IMR-90 (cell line): Measurements from ENCODE around the gene RAD51B. TPM values are rescaled to one million over a fixed set of nuclear protein-coding genes. Genes with fewer than 3 reads are reported as not detected.

Experiments used
- ATAC-seq: fragments of 200-7000 bp; cut with Tn5 transposase; 2 replicates; pipeline ENCODE4 v1.9.1; 2020; ENCODE audit warnings: low read depth, mild to moderate bottlenecking, moderate library complexity
- BruUV-seq: library from RNA; stranded (reverse); fragments of 400-500 nt; replicated peaks from 2 replicates; lab custom pipeline; 2021; lab: Mats Ljungman, UMichigan
- CTCF ChIA-PET: fragments of 300-600 bp; formaldehyde crosslinking; extraction: SDS; loops from one replicate; lab custom pipeline; 2021; ENCODE audit warnings: antibody characterized with exemption; lab: Yijun Ruan, JAX
- POLR2A ChIA-PET: fragments of 300-600 bp; sonication (Branson Sonifier 250); formaldehyde crosslinking; loops from one replicate; lab custom pipeline; 2022; ENCODE audit warnings: antibody characterized with exemption; ENCODE audit not compliant: unreplicated experiment; lab: Charles Lee
- DNase-seq: peaks from one replicate; pipeline ENCODE4 v3.0.0; 2013
- H2AFZ ChIP-seq: replicated peaks from 2 replicates; pipeline ENCODE3; 2013; ENCODE audit warnings: low read length, mild to moderate bottlenecking; ENCODE audit not compliant: poor library complexity
- H2AK5ac ChIP-seq: 2 replicates; pipeline ENCODE4 v1.6.1; 2013; ENCODE audit warnings: low read depth, low read length, inconsistent platforms
- H2AK9ac ChIP-seq: replicated peaks from 2 replicates; pipeline ENCODE3; 2013; ENCODE audit warnings: mild to moderate bottlenecking, low read depth, low read length, moderate library complexity; ENCODE audit not compliant: poor library complexity
- H2BK120ac ChIP-seq: 2 replicates; pipeline ENCODE4 v1.6.1; 2013; ENCODE audit warnings: low read depth, low read length, inconsistent platforms
- H2BK15ac ChIP-seq: 3 replicates; pipeline ENCODE4 v1.6.1; 2013; ENCODE audit warnings: low read depth, low read length, inconsistent platforms
- H2BK20ac ChIP-seq: 2 replicates; pipeline ENCODE4 v1.6.1; 2013; ENCODE audit warnings: low read depth, mild to moderate bottlenecking, inconsistent platforms, low read length, moderate library complexity
- H2BK5ac ChIP-seq: 2 replicates; pipeline ENCODE4 v1.6.1; 2013; ENCODE audit warnings: mild to moderate bottlenecking, low read depth, low read length, inconsistent platforms; ENCODE audit not compliant: poor library complexity, severe bottlenecking
- H3K14ac ChIP-seq: replicated peaks from 2 replicates; pipeline ENCODE4 v1.6.1; 2013; ENCODE audit warnings: low read depth, low read length, inconsistent platforms
- H3K18ac ChIP-seq: 2 replicates; pipeline ENCODE4 v1.6.1; 2013; ENCODE audit warnings: low read depth, low read length, control low read depth
- H3K23ac ChIP-seq: 2 replicates; pipeline ENCODE4 v1.6.1; 2013; ENCODE audit warnings: low read depth, low read length, inconsistent platforms
- H3K27ac ChIP-seq: 2 replicates; pipeline ENCODE4 v1.5.1; 2013; ENCODE audit warnings: mild to moderate bottlenecking, control low read depth, low read length; ENCODE audit not compliant: insufficient read depth
- H3K27me3 ChIP-seq: 2 replicates; pipeline ENCODE4 v1.6.1; 2013; ENCODE audit warnings: low read length; ENCODE audit not compliant: control insufficient read depth, insufficient read depth
- H3K36me3 ChIP-seq: 2 replicates; pipeline ENCODE4 v1.6.1; 2013; ENCODE audit warnings: low read length, mixed read lengths; ENCODE audit not compliant: control insufficient read depth, insufficient read depth
- H3K4ac ChIP-seq: 2 replicates; pipeline ENCODE4 v1.6.1; 2013; ENCODE audit warnings: low read depth, low read length, inconsistent platforms
- H3K4me1 ChIP-seq: 2 replicates; pipeline ENCODE4 v1.6.1; 2013; ENCODE audit warnings: low read length, mixed read lengths; ENCODE audit not compliant: control insufficient read depth, insufficient read depth
- H3K4me2 ChIP-seq: 2 replicates; pipeline ENCODE4 v1.6.1; 2013; ENCODE audit warnings: low read depth, mild to moderate bottlenecking, control low read depth, low read length, moderate library complexity
- H3K4me3 ChIP-seq: 2 replicates; pipeline ENCODE4 v1.5.1; 2013; ENCODE audit warnings: low read depth, mild to moderate bottlenecking, control low read depth, low read length, moderate library complexity; ENCODE audit not compliant: insufficient read depth
- H3K56ac ChIP-seq: 2 replicates; pipeline ENCODE4 v1.6.1; 2013; ENCODE audit warnings: low read length, inconsistent platforms; ENCODE audit not compliant: insufficient read depth; ENCODE audit errors: extremely low read depth
- H3K79me1 ChIP-seq, 2 experiments: 2 replicates each; pipeline ENCODE4 v1.6.1; 2013; ENCODE audit warnings: low read length in 2 of 2, inconsistent platforms in 1 of 2, low read depth in 1 of 2
- H3K9ac ChIP-seq: 2 replicates; pipeline ENCODE4 v1.6.1; 2013; ENCODE audit warnings: low read depth, low read length, control low read depth
- H3K9me1 ChIP-seq: 2 replicates; pipeline ENCODE4 v1.6.1; 2013; ENCODE audit warnings: low read length, inconsistent platforms; ENCODE audit not compliant: insufficient read depth
- H3K9me3 ChIP-seq: 2 replicates; pipeline ENCODE4 v1.6.1; 2013; ENCODE audit warnings: low read length; ENCODE audit not compliant: control insufficient read depth, insufficient read depth
- H4K20me1 ChIP-seq: 2 replicates; pipeline ENCODE4 v1.6.1; 2013; ENCODE audit warnings: low read length, inconsistent platforms; ENCODE audit not compliant: insufficient read depth
- H4K5ac ChIP-seq: 2 replicates; pipeline ENCODE4 v1.6.1; 2013; ENCODE audit warnings: mild to moderate bottlenecking, low read depth, low read length, control low read depth
- H4K8ac ChIP-seq, 2 experiments: 2 replicates each; pipeline ENCODE4 v1.6.1; 2013; ENCODE audit warnings: low read depth in 2 of 2, low read length in 2 of 2, control low read depth in 1 of 2, inconsistent platforms in 1 of 2
- H4K91ac ChIP-seq: 2 replicates; pipeline ENCODE4 v1.6.1; 2013; ENCODE audit warnings: low read depth, low read length, inconsistent platforms; ENCODE audit not compliant: insufficient read depth
- CEBPB ChIP-seq: IDR thresholded peaks from 2 replicates; pipeline ENCODE4 v1.6.1; 2012; ENCODE audit warnings: low read depth, low read length, improper control_type of control experiment
- CHD1 ChIP-seq: IDR thresholded peaks from 2 replicates; pipeline ENCODE4 v1.6.1; 2012; ENCODE audit warnings: low read depth, low read length, improper control_type of control experiment
- MAFK ChIP-seq: IDR thresholded peaks from 2 replicates; pipeline ENCODE4 v1.6.1; 2012; ENCODE audit warnings: low read depth, low read length, improper control_type of control experiment
- MAZ ChIP-seq: IDR thresholded peaks from 2 replicates; pipeline ENCODE4 v1.6.1; 2012; ENCODE audit warnings: low read depth, mild to moderate bottlenecking, low read length, improper control_type of control experiment, moderate library complexity, borderline replicate concordance
- USF2 ChIP-seq: fragments of 150-350 bp; IDR thresholded peaks from 2 replicates; pipeline ENCODE4 v1.6.1; 2017; ENCODE audit warnings: mild to moderate bottlenecking, antibody characterized with exemption, low read length, low read depth
- WGBS, 2 experiments: methylation state at CpG; one replicate each; pipeline versions ENCODE4 v1.1.5 to v1.1.7; 2013; ENCODE audit warnings: missing lambda C conversion rate in 2 of 2; ENCODE audit not compliant: insufficient read length in 1 of 2; ENCODE audit errors: extremely low coverage in 2 of 2; 5-methylcytosine and 5-hydroxymethylcytosine counted together
- dilution Hi-C: fragments of 300-500 bp; cut with HindIII; formaldehyde crosslinking; loops from one replicate; pipeline ENCODE4 v1.14.3; 2018; ENCODE audit warnings: low sequenced_read_pairs; ENCODE audit not compliant: unreplicated experiment
- in situ Hi-C: fragments of 300-500 bp; cut with MboI; formaldehyde crosslinking; loops from 3 replicates; pipeline ENCODE4 v1.14.3; 2019; ENCODE audit warnings: low sequenced_read_pairs, inconsistent platforms, mixed read lengths
- intact Hi-C: fragments of 100-400 bp; cut with micrococcal nuclease; formaldehyde crosslinking; loops from 2 replicates; pipeline ENCODE4 v1.10.0; 2022
- polyA plus RNA-seq, 3 experiments: library from polyadenylated mRNA; depleted of rRNA; stranded (reverse); fragments of >200 nt; gene quantifications; 2 replicates each; pipeline ENCODE4 v1.2.3, GENCODE V29; 2012; ENCODE audit warnings: low replicate concordance in 1 of 3
- total RNA-seq: library from RNA; depleted of rRNA; stranded (reverse); fragments of >200 nt; gene quantifications from 2 replicates; pipeline ENCODE4 v1.2.3, GENCODE V29; 2012

RAD51B gene
- total and polyA plus RNA-seq, 2 of the 4 experiments (the other 2 are of a cell fraction): 5.1 to 18.8 TPM

DNA sequence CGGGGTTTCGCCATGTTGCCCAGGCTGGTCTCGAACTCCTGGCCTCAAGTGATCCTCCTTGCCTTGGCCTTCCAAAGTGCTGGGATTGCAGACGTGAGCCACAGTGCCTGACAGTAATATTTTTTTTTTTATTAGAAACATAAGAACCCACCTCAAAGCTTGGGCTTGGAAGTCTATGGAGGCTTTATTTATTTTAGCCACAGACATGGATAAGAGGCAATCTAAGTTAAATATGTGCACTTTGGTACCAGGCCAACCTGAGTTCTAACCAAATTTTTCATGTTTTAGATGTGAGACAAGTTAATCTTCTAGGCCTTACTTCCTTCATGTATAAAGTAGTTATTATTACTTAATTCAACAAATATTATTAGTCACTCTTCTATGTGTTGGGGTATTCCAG lies 96.9 kb downstream of the RAD51B start:
- no CpG with 5 or more reads among the region's 4 CpGs for WGBS, 2 experiments
- no peak overlapping the region for H2BK15ac ChIP-seq
- no peak for DNase-seq
- intact Hi-C loops (loop anchor here (5.0 kb wide), 1 partner anchor 79 kb away; no protein-coding TSS in a partner anchor), dilution Hi-C loops (no loop called here), in situ Hi-C loops (no loop called here)
- H3K9ac ChIP-seq: no peak overlapping the region
- no peak overlapping the region for H2BK5ac ChIP-seq
- H3K23ac ChIP-seq: no peak overlapping the region
- no peaks in the 10 kb centered on the region for H3K27me3 ChIP-seq
- H3K4me3 ChIP-seq: no peak overlapping the region
- H3K18ac ChIP-seq: no peak overlapping the region
- H3K4me2 ChIP-seq: no peak overlapping the region
- no peak overlapping the region for H3K27ac ChIP-seq
- TF ChIP-seq CEBPB: no peak
- no peak for TF ChIP-seq USF2
- TF ChIP-seq MAFK: no peak
- no peak for TF ChIP-seq MAZ
- no peak for TF ChIP-seq CHD1
- H2AK5ac ChIP-seq: no peak overlapping the region
- H4K5ac ChIP-seq: no peak overlapping the region
- H2BK120ac ChIP-seq: no peak overlapping the region
- no peaks in the 10 kb centered on the region for H3K79me1 ChIP-seq
- no peak overlapping the region for H3K4ac ChIP-seq
- no peak overlapping the region for H2AFZ ChIP-seq
- H4K8ac ChIP-seq: no peak overlapping the region
- peaks cover 4% of the 10 kb centered on the region; the same call in 1 of the 2 replicates for H3K4me1 ChIP-seq
- H3K56ac ChIP-seq: no peak overlapping the region
- POLR2A ChIA-PET: no interaction called here
- no peaks in the 10 kb centered on the region for H4K20me1 ChIP-seq
- H3K9me3 ChIP-seq: no peaks in the 10 kb centered on the region
- no peak overlapping the region for H4K91ac ChIP-seq
- CTCF ChIA-PET: no interaction called here
- no TSS peak for BruUV-seq
- H3K36me3 ChIP-seq: no peaks in the 10 kb centered on the region
- H3K9me1 ChIP-seq: no peaks in the 10 kb centered on the region
- no peak overlapping the region for H2BK20ac ChIP-seq
- no peak overlapping the region for H3K14ac ChIP-seq
- no peak for ATAC-seq
- no peak overlapping the region for H2AK9ac ChIP-seq
